Stimulated activated CD4-positive, alpha-beta T cell treated with anti-CD3 and anti-CD28 coated beads, Interleukin-4, amount 100 ng/mL, for 24 hours (primary cell): Measurements from ENCODE around the gene TENM4.

Experiments used
- DNase-seq: peaks from one replicate; pipeline ENCODE4 v3.0.0-alpha.2; 2020

The TENM4 gene

GRCh38 chr11:78759071-78759470 is 681.8 kb downstream of the TENM4 start:
- DNase-seq: no peak

GRCh38 chr11:78753297-78753696 is 687.5 kb downstream of the TENM4 start:
- DNase-seq: no peak

- no peak for DNase-seq
These were observed 688.3 kb downstream of the TENM4 start for GRCh38 chr11:78752494-78752893.

GRCh38 chr11:78748918-78749690 is 691.7 kb downstream of the TENM4 start:
- DNase-seq: no peak

GRCh38 chr11:78744949-78745348 is 695.9 kb downstream of the TENM4 start:
- DNase-seq: no peak

GRCh38 chr11:78744202-78744601 is 696.6 kb downstream of the TENM4 start:
- DNase-seq: no peak

- DNase-seq: no peak
These were observed 698.4 kb downstream of the TENM4 start for GRCh38 chr11:78742430-78742829.

GRCh38 chr11:78741741-78742140 is 699.1 kb downstream of the TENM4 start:
- DNase-seq: no peak

- no peak for DNase-seq
These were observed 700.4 kb downstream of the TENM4 start for GRCh38 chr11:78740199-78741071.

- DNase-seq: no peak
These were observed 702.9 kb downstream of the TENM4 start for GRCh38 chr11:78737891-78738290.

- no peak for DNase-seq
These were observed 703.5 kb downstream of the TENM4 start for GRCh38 chr11:78737301-78737700.

- DNase-seq: no peak
These were observed 705.1 kb downstream of the TENM4 start for GRCh38 chr11:78735711-78736110.

GRCh38 chr11:78733031-78733430 is 707.8 kb downstream of the TENM4 start:
- DNase-seq: no peak

GRCh38 chr11:78732246-78732645 is 708.6 kb downstream of the TENM4 start:
- no peak for DNase-seq

- no peak for DNase-seq
These were observed 709.8 kb downstream of the TENM4 start for GRCh38 chr11:78731027-78731426.

- DNase-seq: no peak
These were observed 710.5 kb downstream of the TENM4 start for GRCh38 chr11:78730267-78730824.

GRCh38 chr11:78727816-78728215 is 713.0 kb downstream of the TENM4 start:
- no peak for DNase-seq

GRCh38 chr11:78725200-78725599 is 715.6 kb downstream of the TENM4 start:
- DNase-seq: no peak

- DNase-seq: no peak
These were observed 718.0 kb downstream of the TENM4 start for GRCh38 chr11:78722786-78723185.

GRCh38 chr11:78720281-78720989 is 720.4 kb downstream of the TENM4 start:
- DNase-seq: no peak

GRCh38 chr11:78717041-78717440 is 723.8 kb downstream of the TENM4 start:
- no peak for DNase-seq

GRCh38 chr11:78715639-78716311 is 725.1 kb downstream of the TENM4 start:
- peak; percentile 27 for DNase-seq

- no peak for DNase-seq
These were observed 726.3 kb downstream of the TENM4 start for GRCh38 chr11:78714539-78714938.
